H1 (cell line): ENCODE results near the gene CD44. TPM values are rescaled to one million over a fixed set of nuclear protein-coding genes. Genes with fewer than 3 reads are reported as not detected.

ENCODE experiments used
- SIN3A ChIP-seq, 2 experiments: IDR thresholded peaks in 1 of 2; conservative IDR thresholded peaks in 1 of 2; 2 replicates each; pipeline ENCODE4 v1.6.1; 2011 to 2012; ENCODE audit warnings: low read length in 2 of 2, improper control_type of control experiment in 1 of 2, low read depth in 1 of 2, mild to moderate bottlenecking in 1 of 2
- SIRT6 ChIP-seq: IDR thresholded peaks from one replicate; pipeline ENCODE4 v1.7.1; 2012; ENCODE audit warnings: low read length, inconsistent platforms
- SIX5 ChIP-seq: IDR thresholded peaks from 2 replicates; pipeline ENCODE4 v1.6.1; 2011; ENCODE audit warnings: mild to moderate bottlenecking, low read depth, low read length
- TAF7 ChIP-seq: optimal IDR thresholded peaks from 2 replicates; pipeline ENCODE3; 2011; ENCODE audit warnings: low read depth, mild to moderate bottlenecking, inconsistent platforms, low read length, moderate library complexity, borderline replicate concordance
- polyA plus RNA-seq, 7 experiments: library from polyadenylated mRNA; depleted of rRNA in 3 of 7; stranded (reverse) in 5 of 7; unstranded in 2 of 7; fragments of >200 nt in 5 of 7; fragments of 200-250 nt in 2 of 7; gene quantifications; 1 replicate in 5 of 7; 2 replicates in 1 of 7; 4 replicates in 1 of 7; pipeline versions ENCODE4 v1.2.1 to v1.2.3, GENCODE V29; 2011 to 2013; ENCODE audit warnings: missing spikeins in 2 of 7, mixed read lengths in 2 of 7
- total RNA-seq: library from RNA; stranded (reverse); fragmentation: NEBNext Ultra II Directional; extraction: Animal tissue kit (Norgen Biotek cat#: 25700); gene quantifications from 2 replicates; pipeline ENCODE4 v1.2.1, GENCODE V29; 2021
- TF ChIP-seq, protein P1 (sequence below): IDR thresholded peaks from 2 replicates; pipeline ENCODE4 v1.6.1; 2011; ENCODE audit warnings: low read length, improper control_type of control experiment

CD44 gene
- total and polyA plus RNA-seq, 2 of the 8 experiments (the other 6 are each of a cell fraction or from before 2014, with no cell fraction given) = 11.8 to 13.7 TPM

- no peak for TF ChIP-seq SIX5
- no peak for TF ChIP-seq SIRT6
- TF ChIP-seq, protein P1, sequence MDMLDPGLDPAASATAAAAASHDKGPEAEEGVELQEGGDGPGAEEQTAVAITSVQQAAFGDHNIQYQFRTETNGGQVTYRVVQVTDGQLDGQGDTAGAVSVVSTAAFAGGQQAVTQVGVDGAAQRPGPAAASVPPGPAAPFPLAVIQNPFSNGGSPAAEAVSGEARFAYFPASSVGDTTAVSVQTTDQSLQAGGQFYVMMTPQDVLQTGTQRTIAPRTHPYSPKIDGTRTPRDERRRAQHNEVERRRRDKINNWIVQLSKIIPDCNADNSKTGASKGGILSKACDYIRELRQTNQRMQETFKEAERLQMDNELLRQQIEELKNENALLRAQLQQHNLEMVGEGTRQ = no peak
- no peak for TF ChIP-seq SIN3A (conservative IDR thresholded peaks at IDR 0.05 in 1 of 2, IDR thresholded peaks at IDR 0.05 in 1 of 2; ENCODE audit: low read depth in 1 of 2, low read length in 2 of 2)
- TF ChIP-seq TAF7 = no peak
Observed at GRCh38 chr11:35232891-35233330, 93.9 kb downstream of the CD44 start (continued).
